HepG2 (cell line): Measurements from ENCODE around the gene RNASE8. TPM values are rescaled to one million over a fixed set of nuclear protein-coding genes. Genes with fewer than 3 reads are reported as not detected.

Source experiments
- GABPB1 ChIP-seq: IDR thresholded peaks from 2 replicates; pipeline ENCODE4 v1.6.1; 2016; ENCODE audit warnings: mild to moderate bottlenecking, missing genetic modification reagents, moderate library complexity, missing compliant biosample characterization
- GMEB2 ChIP-seq: IDR thresholded peaks from 2 replicates; pipeline ENCODE4 v1.6.1; 2016; ENCODE audit warnings: missing biosample characterization, missing genetic modification reagents, low read depth
- IKZF4 ChIP-seq: sonication (generic); formaldehyde crosslinking; IDR thresholded peaks from 2 replicates; pipeline ENCODE4 v1.5.1; 2020; ENCODE audit warnings: borderline replicate concordance, mild to moderate bottlenecking, low read depth, missing genetic modification reagents; ENCODE audit errors: not compliant biosample characterization
- LBX2 ChIP-seq: sonication (generic); formaldehyde crosslinking; IDR thresholded peaks from 2 replicates; pipeline ENCODE4 v1.5.0; 2020; ENCODE audit warnings: missing genetic modification reagents, mild to moderate bottlenecking, borderline replicate concordance
- MLLT10 ChIP-seq: sonication (generic); formaldehyde crosslinking; IDR thresholded peaks from 2 replicates; pipeline ENCODE4 v1.4.0; 2020; ENCODE audit warnings: missing genetic modification reagents
- MXD1 ChIP-seq: sonication (generic); formaldehyde crosslinking; IDR thresholded peaks from 2 replicates; pipeline ENCODE4 v1.4.0; 2020; ENCODE audit warnings: mild to moderate bottlenecking, missing genetic modification reagents
- NCOA2 ChIP-seq: sonication (generic); formaldehyde crosslinking; IDR thresholded peaks from 2 replicates; pipeline ENCODE4 v1.8.0; 2022; ENCODE audit warnings: inconsistent platforms
- SP2 ChIP-seq: sonication (generic); formaldehyde crosslinking; IDR thresholded peaks from 2 replicates; pipeline ENCODE4 v1.5.1; 2020; ENCODE audit warnings: mild to moderate bottlenecking, missing genetic modification reagents
- TFDP1 ChIP-seq: IDR thresholded peaks from 2 replicates; pipeline ENCODE4 v1.6.1; 2016; ENCODE audit warnings: missing compliant biosample characterization, missing genetic modification reagents, borderline replicate concordance
- THAP9 ChIP-seq: sonication (generic); formaldehyde crosslinking; IDR thresholded peaks from 2 replicates; pipeline ENCODE4; 2020; ENCODE audit warnings: missing genetic modification reagents, mild to moderate bottlenecking, borderline replicate concordance
- ZBTB39 ChIP-seq: sonication (generic); formaldehyde crosslinking; IDR thresholded peaks from 2 replicates; pipeline ENCODE4 v1.5.0; 2020; ENCODE audit warnings: missing genetic modification reagents
- ZNF251 ChIP-seq: sonication (generic); formaldehyde crosslinking; IDR thresholded peaks from 2 replicates; pipeline ENCODE4 v1.9.0; 2021; ENCODE audit warnings: mild to moderate bottlenecking, missing genetic modification reagents
- ZNF333 ChIP-seq: sonication (generic); formaldehyde crosslinking; IDR thresholded peaks from 2 replicates; pipeline ENCODE4 v1.4.0; 2020; ENCODE audit warnings: mild to moderate bottlenecking, missing genetic modification reagents, borderline replicate concordance
- ZNF513 ChIP-seq: sonication (generic); formaldehyde crosslinking; conservative IDR thresholded peaks from 2 replicates; pipeline ENCODE4 v1.5.0; 2020; ENCODE audit warnings: missing genetic modification reagents
- ZNF577 ChIP-seq: sonication (generic); formaldehyde crosslinking; IDR thresholded peaks from 2 replicates; pipeline ENCODE4 v1.4.0; 2020; ENCODE audit warnings: mild to moderate bottlenecking, low read depth, missing genetic modification reagents, borderline replicate concordance
- ZNF746 ChIP-seq: sonication (generic); formaldehyde crosslinking; IDR thresholded peaks from 2 replicates; pipeline ENCODE4 v1.8.0; 2022; ENCODE audit warnings: mild to moderate bottlenecking, missing genetic modification reagents
- ZNF768 ChIP-seq: sonication (generic); formaldehyde crosslinking; IDR thresholded peaks from 2 replicates; pipeline ENCODE4 v1.4.0; 2020; ENCODE audit warnings: missing genetic modification reagents
- polyA plus RNA-seq, 8 experiments: library from polyadenylated mRNA; depleted of rRNA in 3 of 8; stranded (reverse) in 7 of 8; unstranded in 1 of 8; fragments of >200 nt; fragmentation: Illumina TruSeq in 4 of 8; extraction: Trizol in 4 of 8; gene quantifications; 2 replicates each; pipeline versions ENCODE4 v1.2.1 to v1.2.3, GENCODE V29; 2011 to 2016; ENCODE audit warnings: low read depth in 4 of 8, missing spikeins in 1 of 8, mixed read lengths in 1 of 8; ENCODE audit not compliant: insufficient read depth in 1 of 8
- total RNA-seq, 5 experiments: library from RNA; depleted of rRNA; stranded (reverse); fragments of >200 nt; fragmentation: Illumina TruSeq; extraction: Trizol; gene quantifications; 2 replicates each; pipeline ENCODE4 v1.2.3, GENCODE V29; 2016; ENCODE audit warnings: low read depth in 1 of 5

RNASE8 gene
- total and polyA plus RNA-seq, 2 of the 13 experiments (the other 11 are each of a cell fraction or from before 2014, with no cell fraction given), result not detected

- no peak for TF ChIP-seq GMEB2
- no peak; the same call in 1 of the 2 replicates for TF ChIP-seq SP2 (CRISPR knock-in tag)
- peak; percentile 94; the same call in 1 of the 2 replicates for TF ChIP-seq ZNF333 (CRISPR knock-in tag)
- TF ChIP-seq ZNF251 (CRISPR knock-in tag), result no peak
- TF ChIP-seq GABPB1 (CRISPR knock-in tag), result peak; percentile 81; the same call in 1 of the 2 replicates
- TF ChIP-seq LBX2 (CRISPR knock-in tag), result no peak; the same call in 1 of the 2 replicates
- no peak for TF ChIP-seq ZBTB39
- no peak for TF ChIP-seq THAP9
- TF ChIP-seq ZNF768 (CRISPR knock-in tag), result peak; percentile 78; the same call in 1 of the 2 replicates
- no peak for TF ChIP-seq ZNF577
- TF ChIP-seq MXD1 (CRISPR knock-in tag), result peak; percentile 87; the same call in 1 of the 2 replicates
- TF ChIP-seq TFDP1 (CRISPR knock-in tag), result peak; percentile 59; the same call in 1 of the 2 replicates
- no peak for TF ChIP-seq MLLT10 (CRISPR knock-in tag)
- 0 out of 2 replicates have a peak, but pooled peaks have one; percentile 86 for TF ChIP-seq ZNF513 (CRISPR knock-in tag)
- no peak for TF ChIP-seq IKZF4
- TF ChIP-seq ZNF746, result 0 out of 2 replicates have a peak, but pooled peaks have one; percentile 19
- peak; percentile 71; the same call in 1 of the 2 replicates for TF ChIP-seq NCOA2 (CRISPR knock-in tag)
Measured at GRCh38 chr14:21024585-21025370, 32.8 kb upstream of the RNASE8 start, which contains the start of gene NDRG2 (continued).
